GM12878 (cell line): ENCODE data around the gene SLX9. TPM values are rescaled to one million over a fixed set of nuclear protein-coding genes. Genes with fewer than 3 reads are reported as not detected.
A peak's percentile ranks its signal among the peaks of the same experiment; 100 is the strongest.

Experiments
- ATAC-seq: fragments of 200-7000 bp; cut with Tn5 transposase; 3 replicates; pipeline ENCODE4 v1.9.1; 2020; ENCODE audit warnings: mild to moderate bottlenecking, moderate library complexity
- BruUV-seq: library from RNA; stranded (reverse); fragments of 400-500 nt; replicated peaks from 2 replicates; lab custom pipeline; 2021; lab: Mats Ljungman, UMichigan
- CTCF ChIA-PET: fragments of 300-600 bp; sonication (Branson Sonifier 250); formaldehyde crosslinking; extraction: SDS; loops from one replicate; lab custom pipeline; 2021; ENCODE audit warnings: inconsistent platforms; lab: Yijun Ruan, JAX
- POLR2A ChIA-PET: fragments of 350-600 bp; formaldehyde crosslinking; extraction: SDS; loops from one replicate; lab custom pipeline; 2021; ENCODE audit warnings: inconsistent platforms; lab: Charles Lee
- RAD21 ChIA-PET: fragments of 300-600 bp; sonication (Branson Sonifier 250); formaldehyde crosslinking; loops from one replicate; lab custom pipeline; 2023; ENCODE audit warnings: antibody characterized with exemption; ENCODE audit not compliant: unreplicated experiment; lab: Charles Lee
- SMC1A ChIA-PET: fragments of 300-600 bp; sonication (Branson Sonifier 250); formaldehyde crosslinking; loops from one replicate; lab custom pipeline; 2023; ENCODE audit not compliant: unreplicated experiment, uncharacterized antibody; lab: Charles Lee
- DNase-seq: peaks from one replicate; pipeline ENCODE4 v3.0.0-alpha.2; 2011; ENCODE audit warnings: low read depth, low spot score
- FAIRE-seq: peaks from 3 replicates; lab custom pipeline; 2011; peaks lifted over from hg19 to GRCh38; lab: Jason Lieb, UNC
- H2AFZ ChIP-seq: 2 replicates; pipeline ENCODE4 v1.6.0; 2011; ENCODE audit warnings: low read depth, low read length, control low read depth; ENCODE audit not compliant: control insufficient read depth
- H3K27ac ChIP-seq: 2 replicates; pipeline ENCODE4 v1.5.1; 2011; ENCODE audit warnings: control low read depth; ENCODE audit not compliant: control insufficient read depth, insufficient read depth
- H3K27me3 ChIP-seq, 2 experiments: replicated peaks in 1 of 2; 2 replicates each; pipeline versions ENCODE4 v1.6.0 to v1.6.1; 2011; ENCODE audit warnings: low read length in 1 of 2; ENCODE audit not compliant: control insufficient read depth in 2 of 2, insufficient read depth in 2 of 2
- H3K36me3 ChIP-seq, 2 experiments: 2 replicates each; pipeline ENCODE4 v1.5.1; 2011; ENCODE audit warnings: low read length in 1 of 2; ENCODE audit not compliant: control insufficient read depth in 2 of 2, insufficient read depth in 2 of 2
- H3K4me1 ChIP-seq: 2 replicates; pipeline ENCODE4 v1.6.1; 2011; ENCODE audit warnings: mild to moderate bottlenecking, low read length, moderate library complexity, mixed read lengths; ENCODE audit not compliant: control insufficient read depth, insufficient read depth
- H3K4me2 ChIP-seq: 2 replicates; pipeline ENCODE4 v1.6.0; 2011; ENCODE audit warnings: control low read depth; ENCODE audit not compliant: control insufficient read depth, insufficient read depth
- H3K4me3 ChIP-seq: fragments of 200-600 bp; sonication (generic); 2 replicates; pipeline ENCODE4 v1.5.1; 2016
- H3K79me2 ChIP-seq: 2 replicates; pipeline ENCODE4 v1.6.0; 2011; ENCODE audit warnings: low read length; ENCODE audit not compliant: control insufficient read depth, insufficient read depth
- H3K9ac ChIP-seq: 2 replicates; pipeline ENCODE4 v1.8.0; 2011; ENCODE audit warnings: low read length, control low read depth, mixed read lengths; ENCODE audit not compliant: control insufficient read depth, insufficient read depth
- H3K9me3 ChIP-seq: replicated peaks from 3 replicates; pipeline ENCODE4 v1.5.1; 2011; ENCODE audit warnings: mild to moderate bottlenecking, low read length; ENCODE audit not compliant: control insufficient read depth, insufficient read depth
- H4K20me1 ChIP-seq: 2 replicates; pipeline ENCODE4 v1.6.0; 2011; ENCODE audit not compliant: control insufficient read depth, insufficient read depth
- EP300 ChIP-seq, 2 experiments: fragments of 150-350 bp in 1 of 2; IDR thresholded peaks; 2 replicates each; pipeline ENCODE4 v1.6.1; 2011 to 2012; ENCODE audit warnings: low read depth in 2 of 2, low read length in 2 of 2, borderline replicate concordance in 1 of 2, improper control_type of control experiment in 1 of 2, inconsistent platforms in 1 of 2; ENCODE audit not compliant: control insufficient read depth in 1 of 2
- MAX ChIP-seq: IDR thresholded peaks from 2 replicates; pipeline ENCODE4 v1.6.1; 2012; ENCODE audit warnings: low read depth, low read length, improper control_type of control experiment
- MXI1 ChIP-seq: fragments of 150-350 bp; IDR thresholded peaks from 2 replicates; pipeline ENCODE4 v1.6.1; 2011; ENCODE audit warnings: low read depth, mild to moderate bottlenecking, inconsistent platforms, low read length, improper control_type of control experiment
- RAD51 ChIP-seq: fragments of 450-650 bp; IDR thresholded peaks from 2 replicates; pipeline ENCODE4 v1.6.1; 2016; ENCODE audit warnings: moderate library complexity, mild to moderate bottlenecking, inconsistent platforms
- TCF7 ChIP-seq: IDR thresholded peaks from 2 replicates; pipeline ENCODE4 v1.6.1; 2014; ENCODE audit warnings: antibody characterized with exemption, borderline replicate concordance
- WGBS: methylation state at CpG from one replicate; pipeline ENCODE4 v1.1.6; 2016; ENCODE audit warnings: low lambda C conversion rate; ENCODE audit not compliant: insufficient replicate concordance, insufficient coverage; ENCODE audit errors: missing lambda C conversion rate; 5-methylcytosine and 5-hydroxymethylcytosine counted together
- in situ Hi-C: fragments of 300-500 bp; cut with MboI; formaldehyde crosslinking; loops from 9 replicates; pipeline ENCODE4 v1.14.3; 2018; ENCODE audit warnings: mixed read lengths
- intact Hi-C: fragments of 100-400 bp; cut with micrococcal nuclease; formaldehyde crosslinking; loops from one replicate; pipeline ENCODE4 v1.14.2; 2022; ENCODE audit not compliant: unreplicated experiment
- polyA plus RNA-seq, 11 experiments: library from polyadenylated mRNA; depleted of rRNA in 4 of 11; unstranded in 6 of 11; stranded (reverse) in 5 of 11; fragments of >200 nt; fragmentation: Nextera tagmentation in 4 of 11; fragmentation: Illumina TruSeq in 1 of 11; extraction: Ambion mirVana in 4 of 11; extraction: Trizol in 1 of 11; gene quantifications; 1 replicate in 1 of 11; 2 replicates in 10 of 11; pipeline versions ENCODE4 v1.2.1 to v1.2.3, GENCODE V29; 2011 to 2016; ENCODE audit warnings: inconsistent platforms in 2 of 11, missing spikeins in 2 of 11, low read depth in 1 of 11
- total RNA-seq, 4 experiments: library from RNA; depleted of rRNA in 3 of 4; stranded (reverse); fragments of >200 nt in 3 of 4; fragmentation: Illumina TruSeq in 1 of 4; extraction: Trizol in 1 of 4; gene quantifications; 2 replicates each; pipeline versions ENCODE4 v1.2.1 to v1.2.3, GENCODE V29; 2013 to 2021

Gene SLX9
- total and polyA plus RNA-seq, 10 of the 15 experiments (the other 5 are each of a cell fraction or from before 2014, with no cell fraction given), result 0.69 to 81.3 (median 33.9) TPM

GRCh38 chr21:44942566-44942965 is 2.7 kb downstream of the SLX9 start:
- Histone ChIP-seq H3K36me3 (peaks cover 3 to 14% of the 10 kb centered on the region in 2 experiments; a peak in 2 of 4 replicates), H2AFZ (no peak overlapping the region), H3K9me3 (no peaks in the 10 kb centered on the region), H3K4me1 (peaks cover 18% of the 10 kb centered on the region), H3K4me2 (peak overlapping the region; percentile 64), H3K4me3 (peak overlapping the region; percentile 23; the same call in 1 of the 2 replicates), H3K27me3 (no peaks in the 10 kb centered on the region), H3K27ac (no peak overlapping the region), H3K79me2 (peaks cover 35% of the 10 kb centered on the region), H4K20me1 (peaks cover 3% of the 10 kb centered on the region; the same call in 1 of the 2 replicates), H3K9ac (no peak overlapping the region)
- intact Hi-C loops, result no loop called here
- ChIA-PET POLR2A (interaction anchor here (1.2 to 2.0 kb wide), 2 partner anchors 8 to 15 kb away, joined by 5 to 9 read pairs; no protein-coding TSS in a partner anchor), SMC1A (interaction anchor here (0.8 to 12.3 kb wide), 6 partner anchors 141 to 284 kb away, joined by 3 to 153 read pairs (median 3); partner anchors contain the start of gene UBE2G2), RAD21 (interaction anchor here (1.1 to 3.6 kb wide), 4 partner anchors 11 to 195 kb away, joined by 3 to 14 read pairs (median 6); partner anchors contain the start of gene UBE2G2), CTCF (interaction anchor here (0.6 to 11.8 kb wide), 6 partner anchors 8 to 196 kb away, joined by 3 to 235 read pairs (median 14); no protein-coding TSS in a partner anchor)
- in situ Hi-C loops, result no loop called here
- ATAC-seq (0 out of 3 replicates have a peak, but pooled peaks have one; percentile 10), FAIRE-seq (no peak), DNase-seq (no peak)
- TF ChIP-seq RAD51 (peak; percentile 70), TCF7 (no peak), MAX (0 out of 2 replicates have a peak, but pooled peaks have one; percentile 30), MXI1 (0 out of 2 replicates have a peak, but pooled peaks have one; percentile 35), EP300 (IDR thresholded peaks at IDR 0.05; ENCODE audit: borderline replicate concordance in 1 of 2, control insufficient read depth in 1 of 2, low read depth in 2 of 2, low read length in 2 of 2) (no peak)
- no TSS peak for BruUV-seq
- WGBS, result 44% methylated on average over 2 of the region's 2 CpGs
